NCI-H128 (cell line): ENCODE measurements around the gene PTPRN2.

Experiments used
- DNase-seq: peaks from one replicate; lab custom pipeline; 2025; ENCODE audit not compliant: unreplicated experiment; lab: John Stamatoyannopoulos, UW

The PTPRN2 gene

GRCh38 chr7:157661611-157661975 is 926.0 kb downstream of the PTPRN2 start:
- no peak for DNase-seq

- DNase-seq: no peak
Observed at GRCh38 chr7:157660971-157661610, 926.5 kb downstream of the PTPRN2 start.

- no peak for DNase-seq
Observed at GRCh38 chr7:157658851-157659412, 928.7 kb downstream of the PTPRN2 start.

- no peak for DNase-seq
Observed at GRCh38 chr7:157657741-157658740, 929.6 kb downstream of the PTPRN2 start.

- no peak for DNase-seq
Observed at GRCh38 chr7:157656195-157656769, 931.3 kb downstream of the PTPRN2 start.

- no peak for DNase-seq
Observed at GRCh38 chr7:157654350-157654749, 933.3 kb downstream of the PTPRN2 start.

GRCh38 chr7:157653827-157654207 is 933.8 kb downstream of the PTPRN2 start:
- DNase-seq: no peak

- no peak for DNase-seq
Observed at GRCh38 chr7:157652954-157653826, 934.4 kb downstream of the PTPRN2 start.

GRCh38 chr7:157652161-157652953 is 935.3 kb downstream of the PTPRN2 start:
- no peak for DNase-seq

GRCh38 chr7:157651366-157652160 is 936.1 kb downstream of the PTPRN2 start:
- no peak for DNase-seq

GRCh38 chr7:157650801-157651200 is 936.8 kb downstream of the PTPRN2 start:
- DNase-seq: no peak

GRCh38 chr7:157650131-157650631 is 937.4 kb downstream of the PTPRN2 start:
- DNase-seq: no peak

- DNase-seq: no peak
Observed at GRCh38 chr7:157646551-157646950, 941.1 kb downstream of the PTPRN2 start.

- no peak for DNase-seq
Observed at GRCh38 chr7:157645539-157645938, 942.1 kb downstream of the PTPRN2 start.

GRCh38 chr7:157644946-157645345 is 942.7 kb downstream of the PTPRN2 start:
- DNase-seq: no peak

- no peak for DNase-seq
Observed at GRCh38 chr7:157643525-157643970, 944.1 kb downstream of the PTPRN2 start.

GRCh38 chr7:157641866-157642265 is 945.8 kb downstream of the PTPRN2 start:
- no peak for DNase-seq

GRCh38 chr7:157640144-157640543 is 947.5 kb downstream of the PTPRN2 start:
- DNase-seq: no peak

- no peak for DNase-seq
Observed at GRCh38 chr7:157638563-157638962, 949.1 kb downstream of the PTPRN2 start.
